Activated T-cell treated with anti-CD3 and anti-CD28 coated beads, Interleukin-2, amount 50 U/mL, for 4 hours (primary cell): ENCODE results near the gene ACKR2. TPM values are rescaled to one million over a fixed set of nuclear protein-coding genes. Genes with fewer than 3 reads are reported as not detected.
A peak's percentile ranks its signal among the peaks of the same experiment; 100 is the strongest.

Experiments
- ATAC-seq, 2 donors: fragments of 200-7000 bp; cut with Tn5 transposase; one replicate each; pipeline ENCODE4 v1.10.0; 2021
- DNase-seq: peaks from one replicate; pipeline ENCODE4 v3.0.0-alpha.2; 2020
- H3K27me3 Mint-ChIP-seq: one replicate; pipeline ENCODE4 v1.8.0; 2021; ENCODE audit warnings: low read depth, mixed read lengths
- H3K36me3 Mint-ChIP-seq: one replicate; pipeline ENCODE4 v1.8.0; 2022; ENCODE audit warnings: mixed read lengths; ENCODE audit not compliant: insufficient read depth
- H3K4me1 Mint-ChIP-seq: one replicate; pipeline ENCODE4 v1.8.0; 2021; ENCODE audit warnings: low read depth, mixed read lengths
- H3K4me3 Mint-ChIP-seq: one replicate; pipeline ENCODE4 v1.8.0; 2021; ENCODE audit warnings: mild to moderate bottlenecking, moderate library complexity, mixed read lengths
- H3K9me3 Mint-ChIP-seq: one replicate; pipeline ENCODE4 v1.8.0; 2021; ENCODE audit warnings: mixed read lengths
- total RNA-seq, 3 donors: library from RNA; stranded (reverse); gene quantifications; one replicate each; pipeline ENCODE4 v1.2.1, GENCODE V29; 2021

ACKR2 gene, protein sequence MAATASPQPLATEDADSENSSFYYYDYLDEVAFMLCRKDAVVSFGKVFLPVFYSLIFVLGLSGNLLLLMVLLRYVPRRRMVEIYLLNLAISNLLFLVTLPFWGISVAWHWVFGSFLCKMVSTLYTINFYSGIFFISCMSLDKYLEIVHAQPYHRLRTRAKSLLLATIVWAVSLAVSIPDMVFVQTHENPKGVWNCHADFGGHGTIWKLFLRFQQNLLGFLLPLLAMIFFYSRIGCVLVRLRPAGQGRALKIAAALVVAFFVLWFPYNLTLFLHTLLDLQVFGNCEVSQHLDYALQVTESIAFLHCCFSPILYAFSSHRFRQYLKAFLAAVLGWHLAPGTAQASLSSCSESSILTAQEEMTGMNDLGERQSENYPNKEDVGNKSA
- under 1 TPM; 0.13 to 0.56 (median 0.14) TPM for total RNA-seq

DNA sequence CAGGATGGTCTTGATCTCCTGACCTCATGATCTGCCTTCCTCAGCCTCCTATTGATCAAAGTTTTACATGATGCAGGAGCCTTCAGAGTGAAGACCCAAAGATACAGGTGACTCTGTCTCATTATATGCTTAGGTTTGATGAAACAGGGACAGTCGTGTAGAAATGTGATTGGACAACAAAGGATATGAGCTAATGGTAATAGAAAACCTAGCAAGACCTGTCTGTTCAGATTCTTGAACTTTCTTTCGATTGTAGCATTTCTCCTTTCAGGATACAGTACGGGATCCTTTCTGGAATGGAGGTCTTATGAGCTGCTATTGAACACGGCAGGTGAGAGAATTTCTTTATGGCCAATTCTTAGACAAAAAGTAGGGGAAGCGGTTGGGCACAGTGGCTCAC, at the start of gene ACKR2:
TSS of gene ACKR2 (plus strand) at position 244 of the 400 bp plus-strand sequence. CDS start 55,058 bp downstream, outside the sequence.
- Mint-ChIP-seq H3K9me3 (no peaks in the 10 kb centered on the region), H3K36me3 (no peaks in the 10 kb centered on the region), H3K27me3 (peaks cover 11% of the 10 kb centered on the region), H3K4me1 (peaks cover 5% of the 10 kb centered on the region), H3K4me3 (no peak within 1 kb of the TSS)
- ATAC-seq (no peak), DNase-seq (no peak)

DNA sequence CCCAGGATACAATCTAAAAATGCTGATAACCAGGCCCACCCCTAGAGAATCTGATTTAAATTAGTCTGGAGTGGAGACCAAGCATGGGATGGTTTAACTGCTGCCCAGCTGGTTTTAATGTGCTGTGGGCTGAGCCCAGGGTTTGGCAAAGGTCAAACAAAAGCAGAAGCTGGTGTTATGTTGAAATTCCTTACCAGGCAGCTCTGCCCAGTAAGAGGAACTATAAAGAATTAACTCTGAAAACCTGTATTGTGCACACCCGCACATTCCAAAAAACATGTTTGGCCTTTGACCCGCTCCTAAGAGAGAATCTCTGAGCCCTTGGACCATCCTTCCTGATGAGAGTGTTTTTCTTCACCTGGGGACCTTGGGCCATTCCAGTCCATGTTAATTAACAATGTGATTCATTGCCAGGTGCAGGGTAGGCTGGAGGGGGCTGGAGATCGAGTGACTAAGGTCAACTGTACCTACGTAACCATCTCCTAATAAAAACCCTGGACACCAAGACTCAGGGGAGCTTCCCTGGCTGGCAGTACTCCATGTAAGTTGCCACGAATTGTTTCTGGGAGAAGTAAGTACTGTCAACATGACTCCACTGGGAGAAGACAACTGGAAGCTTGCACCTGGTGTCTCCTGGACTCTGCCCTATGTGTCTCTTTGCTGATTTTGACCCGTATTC, 47.1 kb upstream of the ACKR2 start:
- H3K9me3 Mint-ChIP-seq: no peaks in the 10 kb centered on the region
- H3K4me1 Mint-ChIP-seq: no peaks in the 10 kb centered on the region
- no peak for DNase-seq
- H3K36me3 Mint-ChIP-seq: no peaks in the 10 kb centered on the region
- no peaks in the 10 kb centered on the region for H3K27me3 Mint-ChIP-seq
- H3K4me3 Mint-ChIP-seq: no peak overlapping the region
- no peak for ATAC-seq

DNA sequence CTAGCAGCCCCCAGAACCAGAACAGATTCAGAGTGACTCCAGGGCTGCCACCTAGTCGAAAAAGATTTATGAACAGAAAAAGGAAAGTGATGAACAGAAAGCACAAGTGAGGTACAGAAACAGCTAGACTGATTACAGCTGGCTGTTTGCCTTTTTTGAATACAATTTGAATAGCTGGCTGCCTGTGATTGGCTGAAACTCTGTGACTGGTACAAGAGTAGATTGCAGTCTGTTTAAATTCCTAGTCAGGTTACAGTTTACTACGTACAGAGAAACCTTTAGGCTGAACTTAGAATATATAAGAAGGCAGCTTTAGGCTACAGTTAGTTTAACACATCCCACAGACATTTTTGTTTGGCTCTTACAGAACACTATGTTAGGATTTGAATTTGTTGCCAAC, 46.2 kb upstream of the ACKR2 start:
- Mint-ChIP-seq H3K27me3 (no peaks in the 10 kb centered on the region), H3K4me1 (no peaks in the 10 kb centered on the region), H3K36me3 (no peaks in the 10 kb centered on the region), H3K9me3 (no peaks in the 10 kb centered on the region), H3K4me3 (no peak overlapping the region)
- no peak for DNase-seq
- no peak for ATAC-seq

DNA sequence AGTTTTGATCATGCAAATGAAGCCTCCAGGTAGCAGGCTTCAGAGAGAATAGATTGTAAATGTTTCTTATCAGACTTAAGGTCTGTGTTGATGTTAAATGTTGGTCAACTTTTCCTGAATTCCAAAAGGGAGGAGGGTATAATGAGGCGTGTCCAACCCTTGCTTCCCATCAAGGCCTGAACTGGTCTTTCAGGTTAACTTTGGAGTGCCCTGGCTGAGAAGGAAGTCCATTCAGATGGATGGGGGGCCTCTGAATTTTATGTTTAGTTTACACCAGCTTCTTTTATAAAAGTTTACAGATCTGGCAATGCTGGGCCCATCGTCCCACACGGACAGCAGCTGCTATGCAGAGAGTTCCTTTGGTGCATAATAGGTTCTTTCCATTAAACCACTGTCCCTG, 45.1 kb upstream of the ACKR2 start:
- no peaks in the 10 kb centered on the region for H3K36me3 Mint-ChIP-seq
- H3K4me1 Mint-ChIP-seq: no peaks in the 10 kb centered on the region
- ATAC-seq: no peak
- no peaks in the 10 kb centered on the region for H3K27me3 Mint-ChIP-seq
- DNase-seq: no peak
- no peak overlapping the region for H3K4me3 Mint-ChIP-seq
- no peaks in the 10 kb centered on the region for H3K9me3 Mint-ChIP-seq

DNA sequence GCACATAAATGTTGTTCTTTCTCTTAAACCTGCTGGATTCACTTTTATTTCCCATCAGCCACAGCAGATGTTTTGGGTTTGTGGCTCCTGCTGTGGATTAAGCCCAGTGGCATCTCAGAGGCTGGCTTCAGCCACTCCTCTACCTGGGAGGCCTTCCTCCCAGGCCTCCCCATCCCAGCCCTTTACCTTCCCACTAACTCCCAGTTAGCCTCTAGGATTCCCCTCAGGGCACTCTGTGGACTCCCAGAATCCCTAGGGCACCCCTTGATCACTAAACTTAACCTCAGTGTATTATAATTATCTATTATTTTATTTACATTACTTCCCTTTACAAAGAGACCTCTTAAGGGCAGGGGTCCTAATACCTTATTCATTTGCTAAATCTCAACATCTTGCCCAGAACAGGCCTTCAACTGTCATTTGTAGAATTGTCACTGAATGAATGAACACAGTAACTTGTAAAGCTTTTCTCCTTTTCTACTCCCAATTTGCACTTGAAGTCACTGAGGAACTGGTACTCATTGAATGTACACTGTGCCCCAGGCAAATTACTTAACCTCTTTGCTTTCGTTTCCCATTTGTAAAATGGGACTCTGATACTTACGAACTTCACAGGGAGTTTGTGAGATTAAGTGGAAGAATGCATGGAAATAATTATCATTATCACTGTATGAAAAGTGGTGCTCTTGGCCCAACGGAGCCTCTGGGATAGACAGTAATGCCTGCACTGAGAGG, 44.5 kb upstream of the ACKR2 start:
- Mint-ChIP-seq H3K27me3 (no peaks in the 10 kb centered on the region), H3K36me3 (no peaks in the 10 kb centered on the region)

DNA sequence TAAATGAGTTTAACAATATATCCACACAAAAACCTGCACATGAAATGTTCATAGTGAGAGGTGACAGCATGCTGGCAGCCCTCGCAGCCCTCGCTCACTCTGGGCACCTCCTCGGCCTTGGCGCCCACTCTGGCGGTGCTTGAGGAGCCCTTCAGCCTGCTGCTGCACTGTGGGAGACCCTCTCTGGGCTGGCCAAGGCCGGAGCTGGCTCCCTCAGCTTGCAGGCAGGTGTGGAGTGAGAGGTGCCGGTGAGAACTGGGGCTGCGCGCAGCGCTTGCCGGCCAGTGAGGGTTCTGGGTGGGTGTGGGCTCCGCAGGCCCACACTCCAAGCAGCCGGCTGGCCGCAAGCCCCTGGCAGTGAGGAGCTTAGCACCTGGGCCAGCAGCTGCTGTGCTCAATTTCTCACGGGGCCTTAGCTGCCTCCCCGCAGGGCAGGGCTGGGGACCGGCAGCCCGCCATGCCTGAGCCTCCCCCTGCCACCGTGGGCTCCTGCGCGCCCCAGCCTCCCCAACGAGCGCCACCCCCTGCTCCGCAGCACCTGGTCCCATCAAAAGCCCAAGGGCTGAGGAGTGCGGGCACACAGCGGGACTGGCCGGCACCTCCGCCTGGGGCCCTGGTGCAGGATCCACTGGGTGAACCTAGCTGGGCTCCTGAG, 39.6 kb upstream of the ACKR2 start:
- Mint-ChIP-seq H3K36me3 (no peaks in the 10 kb centered on the region), H3K9me3 (peaks cover 7% of the 10 kb centered on the region), H3K4me3 (no peak overlapping the region), H3K4me1 (peaks cover 13% of the 10 kb centered on the region), H3K27me3 (peaks cover 2% of the 10 kb centered on the region)
- DNase-seq (no peak), ATAC-seq (no peak)

More for the DNA sequence above, 44.5 kb upstream of the ACKR2 start:
- no peak for DNase-seq
- H3K9me3 Mint-ChIP-seq: no peaks in the 10 kb centered on the region
- no peaks in the 10 kb centered on the region for H3K4me1 Mint-ChIP-seq
- H3K4me3 Mint-ChIP-seq: no peak overlapping the region
- ATAC-seq: no peak

DNA sequence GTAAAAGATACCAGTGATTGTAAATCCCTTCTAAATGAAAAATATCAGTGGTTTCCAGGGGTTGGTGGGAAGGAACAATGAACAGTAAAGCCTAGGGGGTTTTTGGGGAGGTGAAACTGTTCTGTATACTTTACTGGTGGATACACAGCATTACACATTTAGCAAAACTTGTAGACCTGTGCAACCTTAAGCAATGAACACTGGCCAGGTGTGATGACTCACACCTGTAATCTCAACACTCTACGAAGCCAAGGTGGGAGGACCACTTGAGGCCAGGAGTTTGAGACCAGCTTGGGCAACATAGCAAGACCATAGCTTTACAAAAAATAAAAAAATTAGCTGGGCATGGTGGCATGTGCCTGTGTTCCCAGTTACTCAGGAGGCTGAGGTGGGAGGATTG, 38.0 kb upstream of the ACKR2 start:
- no peak overlapping the region for H3K4me3 Mint-ChIP-seq
- no peaks in the 10 kb centered on the region for H3K36me3 Mint-ChIP-seq

DNA sequence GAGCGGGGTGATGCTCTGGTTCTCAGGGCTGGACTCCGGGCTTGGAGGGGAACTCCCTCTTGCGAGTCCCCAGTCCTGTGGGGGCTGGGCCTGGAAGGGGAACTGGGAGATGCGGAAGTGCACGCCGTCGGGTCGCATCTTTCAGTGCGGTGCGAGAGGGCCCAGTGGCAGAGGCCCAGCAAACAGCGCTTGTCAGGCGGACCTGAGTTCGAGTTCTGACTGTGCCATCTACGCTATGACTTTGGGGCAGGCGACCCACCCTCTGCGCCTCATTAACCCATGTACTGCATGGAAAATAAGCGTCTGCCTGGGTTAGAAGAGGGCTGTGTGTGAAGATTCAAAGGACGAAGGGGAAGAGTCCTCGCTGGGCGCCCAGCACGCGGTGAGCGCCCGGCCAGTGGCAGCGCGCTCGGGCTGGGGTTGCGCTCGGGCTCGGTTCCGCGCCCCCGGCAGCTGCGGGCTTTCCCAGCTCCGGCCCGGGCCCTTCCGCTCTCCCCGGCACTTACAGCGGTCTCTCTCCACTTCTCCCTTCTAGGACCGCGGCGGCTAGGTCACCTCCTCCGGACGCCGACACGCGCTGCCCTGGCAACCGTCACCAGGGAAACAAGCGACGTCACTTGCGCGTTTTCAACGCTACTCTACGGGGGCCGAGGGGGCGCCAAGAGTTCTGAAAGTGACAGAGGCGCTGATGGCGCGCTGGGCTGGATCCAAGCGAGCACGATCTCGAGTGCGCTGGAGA, 36.4 kb upstream of the ACKR2 start, which contains the start of gene CCDC13:
TSS of gene CCDC13 (minus strand) at position 584 of the 739 bp plus-strand sequence. CDS start 14,908 bp downstream, outside the sequence.
- H3K9me3 Mint-ChIP-seq: peaks cover 7% of the 10 kb centered on the region
- peaks cover 13% of the 10 kb centered on the region for H3K4me1 Mint-ChIP-seq
- H3K36me3 Mint-ChIP-seq: no peaks in the 10 kb centered on the region
- DNase-seq (peak; percentile 83), ATAC-seq (peak; percentile 96 to 97)
- peaks cover 2% of the 10 kb centered on the region for H3K27me3 Mint-ChIP-seq
- peak within 1 kb of the TSS; percentile 86 for H3K4me3 Mint-ChIP-seq

More for the DNA sequence above, 38.0 kb upstream of the ACKR2 start:
- no peak for DNase-seq
- Mint-ChIP-seq H3K9me3 (peaks cover 7% of the 10 kb centered on the region), H3K4me1 (peaks cover 13% of the 10 kb centered on the region), H3K27me3 (peaks cover 2% of the 10 kb centered on the region)
- no peak for ATAC-seq

DNA sequence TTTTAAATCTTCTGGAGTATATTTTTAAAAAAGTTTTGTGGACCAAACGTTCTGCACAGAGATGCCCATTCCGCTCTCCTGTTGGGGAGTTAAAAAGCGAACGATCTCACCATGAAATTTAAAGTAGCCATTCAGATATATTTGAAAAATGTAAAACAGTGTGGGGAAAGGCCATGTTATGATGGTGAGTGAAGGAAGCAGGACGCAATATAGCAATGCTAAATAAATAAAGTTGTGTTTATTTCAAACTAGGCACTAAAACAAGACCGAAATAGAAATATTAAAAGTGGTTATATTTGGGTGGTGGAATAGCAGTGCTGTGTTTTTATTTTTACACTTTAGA, 35.9 kb upstream of the ACKR2 start:
- H3K27me3 Mint-ChIP-seq: peaks cover 2% of the 10 kb centered on the region
- no peaks in the 10 kb centered on the region for H3K36me3 Mint-ChIP-seq
- no peak for DNase-seq
- peak; percentile 2 to 7 for ATAC-seq
- H3K4me1 Mint-ChIP-seq: peaks cover 13% of the 10 kb centered on the region
- peak overlapping the region; percentile 86 for H3K4me3 Mint-ChIP-seq
- peaks cover 7% of the 10 kb centered on the region for H3K9me3 Mint-ChIP-seq

DNA sequence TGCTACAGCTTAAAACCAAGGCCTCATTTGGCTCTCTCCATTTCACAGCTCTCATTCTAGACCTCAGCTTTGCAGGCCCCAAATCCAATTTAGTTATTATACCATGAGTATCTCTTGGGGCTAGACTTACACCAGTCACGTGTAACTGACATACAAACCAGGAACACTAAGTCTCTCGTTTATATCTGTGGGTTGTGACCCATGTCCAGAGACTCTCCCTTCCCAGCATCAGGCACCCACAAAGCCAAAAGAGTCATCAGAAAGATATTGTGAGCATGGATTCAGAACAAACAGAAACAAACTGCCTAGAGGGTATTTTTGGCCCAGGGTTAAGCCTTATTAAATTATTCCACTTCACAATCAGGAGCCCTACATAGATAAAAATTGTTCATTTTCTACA, 30.6 kb upstream of the ACKR2 start:
- H3K27me3 Mint-ChIP-seq: no peaks in the 10 kb centered on the region
- DNase-seq (no peak), ATAC-seq (no peak)
- H3K36me3 Mint-ChIP-seq: peaks cover 8% of the 10 kb centered on the region
- H3K4me1 Mint-ChIP-seq: peaks cover 2% of the 10 kb centered on the region
- H3K9me3 Mint-ChIP-seq: no peaks in the 10 kb centered on the region
- no peak overlapping the region for H3K4me3 Mint-ChIP-seq

DNA sequence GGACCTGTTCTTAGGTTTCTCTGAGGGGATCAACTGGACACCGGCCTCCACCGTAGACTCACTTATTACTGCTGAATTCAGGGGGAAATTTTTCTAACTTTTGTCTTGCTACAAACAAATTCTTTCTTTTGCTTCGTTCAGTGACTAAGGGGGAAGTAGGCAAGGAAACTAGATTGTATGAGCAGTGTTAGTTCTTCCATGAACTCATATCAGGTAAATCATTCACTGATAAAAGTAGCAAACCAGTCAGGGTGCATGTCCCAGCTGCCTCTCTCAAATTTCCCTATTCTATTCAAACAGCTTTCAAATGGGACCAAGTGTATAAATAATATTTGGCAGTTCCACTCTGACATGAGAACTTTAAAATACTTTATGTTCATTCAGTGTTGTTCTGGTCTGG, 28.8 kb upstream of the ACKR2 start:
- Mint-ChIP-seq H3K36me3 (peaks cover 8% of the 10 kb centered on the region), H3K4me3 (no peak overlapping the region), H3K27me3 (no peaks in the 10 kb centered on the region), H3K4me1 (peaks cover 2% of the 10 kb centered on the region), H3K9me3 (no peaks in the 10 kb centered on the region)
- DNase-seq: no peak
- ATAC-seq: no peak

DNA sequence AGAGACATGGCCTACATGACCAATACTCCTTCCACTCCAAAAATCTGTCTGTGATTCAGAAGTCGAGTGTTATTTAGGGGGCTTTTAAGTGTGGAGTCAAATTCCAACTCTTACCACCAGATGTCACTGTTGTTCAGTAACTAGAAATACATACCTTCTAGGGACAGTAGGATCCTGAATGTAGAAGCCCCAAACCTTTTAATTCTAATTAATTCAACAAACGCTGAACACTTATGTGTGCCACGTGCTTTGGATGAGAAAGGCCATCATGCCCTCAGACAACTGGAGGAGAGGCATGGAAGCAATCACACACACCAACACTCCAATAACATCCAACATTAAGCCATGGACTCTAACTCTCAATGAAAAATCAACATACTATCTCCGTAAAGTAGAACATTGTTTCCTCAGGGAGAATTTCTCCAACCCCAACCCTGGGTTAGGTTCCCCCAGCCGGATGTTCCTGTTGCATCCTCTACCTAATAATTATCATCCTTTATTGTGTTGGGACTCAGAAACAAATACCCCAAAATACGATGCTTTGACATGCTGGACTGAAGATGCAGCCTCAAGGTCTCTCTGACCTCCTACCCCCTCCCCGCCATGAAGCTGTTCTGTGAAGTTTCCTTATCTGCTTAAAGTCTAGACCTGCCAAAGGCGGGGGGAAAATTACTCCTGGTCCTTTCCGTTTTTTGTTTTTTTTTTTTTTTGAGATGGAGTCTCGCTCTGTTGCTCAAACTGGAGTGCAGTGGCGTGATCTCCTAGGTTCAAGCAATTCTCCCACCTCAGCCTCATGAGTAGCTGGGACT, 28.1 kb upstream of the ACKR2 start:
- ATAC-seq (peak; percentile 71 to 83), DNase-seq (no peak)
- no peaks in the 10 kb centered on the region for H3K27me3 Mint-ChIP-seq
- peaks cover 11% of the 10 kb centered on the region for H3K36me3 Mint-ChIP-seq
- no peak overlapping the region for H3K4me3 Mint-ChIP-seq
- H3K4me1 Mint-ChIP-seq: peaks cover 2% of the 10 kb centered on the region
- no peaks in the 10 kb centered on the region for H3K9me3 Mint-ChIP-seq

DNA sequence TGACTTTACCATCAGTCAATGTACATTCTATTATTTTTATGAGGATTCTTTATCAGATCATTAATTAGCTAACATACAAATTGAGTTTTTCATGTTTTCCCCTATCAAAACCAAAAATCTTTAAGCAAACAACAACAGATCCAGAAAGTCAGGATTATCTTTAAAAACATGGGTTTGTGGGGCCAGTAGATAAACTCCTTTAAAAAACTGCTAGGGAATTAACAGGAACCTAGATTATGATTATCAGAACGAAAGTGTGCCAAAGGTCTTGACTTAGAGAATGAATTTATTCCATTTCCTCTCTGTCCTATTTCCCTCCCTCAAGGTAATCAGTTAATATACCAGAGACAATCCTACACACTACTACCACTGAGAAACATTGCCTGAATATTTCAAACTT, 23.0 kb upstream of the ACKR2 start:
- Mint-ChIP-seq H3K4me3 (no peak overlapping the region), H3K9me3 (no peaks in the 10 kb centered on the region), H3K27me3 (no peaks in the 10 kb centered on the region), H3K36me3 (peaks cover 25% of the 10 kb centered on the region), H3K4me1 (peaks cover 6% of the 10 kb centered on the region)
- DNase-seq: no peak
- ATAC-seq: no peak
